NK-92 (cell line): ENCODE measurements around the gene SUN1.
"Not testable (repeated sequence)": the region's sequence is repeated elsewhere in the genome, so short reads cannot be mapped to it uniquely, and the experiment has no call there.

Source experiments
- DNase-seq: peaks from one replicate; lab custom pipeline; 2025; ENCODE audit not compliant: unreplicated experiment; lab: John Stamatoyannopoulos, UW

Gene SUN1

DNA sequence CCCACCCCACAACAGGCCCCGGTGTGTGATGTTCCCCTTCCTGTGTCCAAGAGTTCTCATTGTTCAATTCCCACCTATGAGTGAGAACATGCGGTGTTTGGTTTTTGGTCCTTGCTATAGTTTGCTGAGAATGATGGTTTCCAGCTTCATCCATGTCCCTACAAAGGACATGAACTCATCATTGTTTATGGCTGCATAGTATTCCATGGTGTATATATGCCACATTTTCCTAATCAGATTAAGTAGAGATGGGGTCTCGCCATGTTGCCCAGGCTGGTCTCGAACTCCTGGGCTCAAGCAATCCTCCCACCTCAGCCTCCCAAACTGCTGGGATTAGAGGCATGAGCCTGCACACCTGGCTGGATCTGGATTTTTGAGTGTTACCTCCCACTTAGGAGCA lies 28.5 kb upstream of the SUN1 start:
- not testable (repeated sequence) for DNase-seq

DNA sequence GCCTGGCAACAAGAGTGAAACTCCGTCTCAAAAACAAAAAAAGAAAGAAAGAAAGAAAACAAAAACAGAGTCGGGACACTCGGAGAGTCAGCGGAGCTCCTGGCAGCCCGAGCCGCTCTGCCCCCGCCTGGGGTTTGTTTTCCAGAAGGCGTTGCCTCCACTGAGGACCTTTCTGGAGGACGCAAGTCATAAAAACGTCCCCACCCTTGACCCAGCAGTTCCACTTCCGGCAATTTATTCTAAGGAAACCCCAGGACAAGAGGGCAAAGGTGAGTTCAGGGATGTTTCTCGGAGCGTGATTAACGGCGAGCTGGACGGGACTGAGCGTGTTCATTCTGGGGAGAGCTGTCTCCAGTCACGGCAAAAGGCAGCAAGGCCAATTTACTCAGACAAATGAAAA lies 27.0 kb upstream of the SUN1 start:
- DNase-seq: no peak

DNA sequence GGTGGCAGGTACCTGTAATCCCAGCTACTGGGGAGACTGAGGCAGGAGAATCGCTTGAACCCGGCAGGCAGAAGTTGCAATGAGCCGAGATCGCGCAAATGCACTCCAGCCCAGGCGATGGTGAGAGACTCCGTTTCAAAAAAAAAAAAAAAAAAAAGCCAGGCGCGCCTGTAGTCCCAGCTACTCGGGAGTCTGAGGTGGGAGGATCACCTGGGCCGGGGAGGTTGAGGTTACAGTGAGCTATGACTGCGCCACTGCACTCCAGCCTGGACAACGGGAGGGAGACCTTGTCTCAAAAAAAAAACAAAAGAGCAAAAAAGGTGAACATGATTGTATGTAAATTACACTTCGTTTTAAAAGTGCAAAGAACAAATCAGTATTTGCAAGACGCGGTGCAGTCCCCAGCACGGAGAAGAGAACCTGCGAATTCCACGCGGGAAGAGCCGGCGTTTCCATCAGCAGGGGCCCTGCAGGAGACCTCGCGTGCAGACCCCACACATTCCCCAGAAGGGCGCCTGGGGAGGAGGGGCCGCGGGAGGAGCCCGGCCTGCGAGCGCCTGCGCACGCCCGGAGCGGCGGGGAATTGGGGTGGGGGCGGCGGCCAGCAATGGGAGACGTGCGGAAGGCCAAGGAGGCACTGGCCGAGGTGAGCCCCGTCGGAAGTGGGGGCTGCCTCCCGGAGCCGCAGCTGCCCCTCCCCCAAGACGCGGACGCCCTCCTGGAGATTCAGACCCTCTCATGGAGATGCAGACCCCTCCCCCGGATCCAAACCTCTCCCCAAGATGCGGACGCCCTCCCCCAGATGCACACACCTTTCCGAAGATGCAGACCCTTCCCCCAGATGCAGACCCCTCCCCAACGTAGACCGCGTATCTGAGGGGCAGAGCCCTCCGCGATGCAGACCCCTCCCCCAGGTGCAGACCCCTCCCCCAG lies 16.7 kb upstream of the SUN1 start:
- no peak for DNase-seq

DNA sequence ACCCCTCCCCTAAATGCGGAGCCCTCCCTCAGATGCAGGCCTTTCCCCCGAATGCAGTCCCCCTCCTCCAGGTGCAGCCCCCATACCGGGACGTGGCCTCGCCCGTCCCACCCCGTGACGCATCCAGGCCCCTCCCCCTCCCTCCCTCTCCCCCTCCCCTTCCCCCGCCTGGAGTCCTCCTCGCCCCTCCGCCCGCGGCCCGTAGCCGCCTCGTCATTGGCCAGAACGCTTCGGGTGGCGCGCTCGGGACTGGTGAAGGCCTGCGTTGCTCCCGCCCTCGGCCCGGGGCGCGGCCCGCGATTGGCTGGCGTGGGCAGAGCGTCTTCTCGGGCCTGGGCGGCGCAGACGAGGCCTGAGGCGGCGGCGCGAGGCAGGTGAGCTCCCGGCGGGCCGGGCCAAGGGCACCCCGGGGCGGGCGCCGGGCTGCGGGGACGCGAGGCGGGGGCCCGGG lies 16.0 kb upstream of the SUN1 start:
- DNase-seq: peak; percentile 59

DNA sequence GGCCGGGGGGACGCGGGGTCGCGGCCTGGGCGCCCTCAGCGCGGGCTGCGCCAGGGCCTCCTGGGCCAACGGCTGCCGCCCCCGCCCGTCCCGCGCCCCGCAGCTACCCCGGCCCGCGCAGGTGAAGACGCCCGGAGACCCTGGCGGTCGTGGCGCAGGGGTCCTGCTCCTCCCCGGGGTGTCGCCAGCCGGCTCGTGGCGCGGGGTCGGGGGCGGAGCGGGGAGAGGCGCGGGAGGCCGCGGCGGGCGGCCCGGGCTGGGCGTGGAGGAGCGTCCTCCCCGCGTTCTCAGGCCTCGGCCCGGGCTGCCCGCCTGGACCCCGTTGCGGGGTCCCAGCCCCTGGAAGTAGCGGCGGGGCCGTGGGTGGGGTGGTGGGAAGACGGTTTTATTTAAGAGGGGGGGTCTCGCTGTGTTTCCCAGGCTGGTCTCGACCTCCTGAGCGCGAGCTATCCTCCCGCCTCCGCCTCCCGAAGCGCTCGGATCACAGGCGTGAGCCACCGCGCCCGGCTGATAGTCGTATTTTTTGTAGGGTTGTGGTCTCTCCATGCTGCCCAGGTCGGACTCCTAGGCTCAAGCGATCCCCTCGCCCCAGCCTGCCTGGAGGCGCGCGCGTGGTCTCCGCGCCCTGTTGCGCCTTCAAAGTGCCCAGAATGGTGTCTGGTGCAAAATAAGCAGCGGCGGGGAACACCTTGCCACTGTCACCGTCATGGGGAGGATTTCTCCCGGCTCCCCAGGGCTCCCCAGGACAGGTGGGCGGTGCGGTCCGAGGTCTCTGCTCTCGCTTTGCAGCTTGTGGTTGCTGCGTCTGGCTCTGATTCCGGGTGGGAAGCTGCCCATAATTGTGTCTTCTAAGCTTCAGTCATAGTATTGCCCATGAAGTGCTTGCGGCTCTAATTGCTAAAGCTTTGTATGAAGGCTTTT lies 15.3 kb upstream of the SUN1 start:
- DNase-seq: no peak

DNA sequence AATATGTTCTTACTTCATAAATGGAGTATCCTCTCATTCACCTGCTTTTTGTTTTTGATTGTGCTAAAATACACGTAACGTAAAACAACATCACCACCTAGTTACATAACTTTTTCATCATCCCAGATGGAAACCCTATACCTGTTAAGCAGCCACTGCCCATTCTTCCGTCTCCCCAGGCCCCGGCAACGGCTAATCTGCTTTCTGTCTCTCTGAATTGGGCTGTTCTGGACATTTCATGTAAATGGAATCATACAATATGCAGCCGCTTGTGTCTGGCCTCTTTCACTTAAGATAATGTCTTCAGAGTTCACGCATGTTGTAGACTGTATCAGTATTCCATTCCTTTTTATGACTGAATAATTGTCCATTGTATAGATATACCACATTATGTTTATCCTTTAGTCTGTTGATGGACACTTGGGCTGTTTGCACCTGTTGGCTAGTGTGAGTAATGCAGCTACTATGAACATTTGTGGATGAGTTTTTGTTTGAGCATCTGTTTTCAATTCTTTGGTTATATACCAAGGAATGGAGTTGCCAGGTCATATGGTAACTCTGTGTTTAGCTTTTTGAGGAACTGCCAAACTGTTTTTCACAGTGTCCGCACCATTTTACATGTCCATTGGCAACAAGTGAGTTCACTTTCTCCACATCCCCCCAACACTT lies 14.1 kb upstream of the SUN1 start:
- DNase-seq: no peak

DNA sequence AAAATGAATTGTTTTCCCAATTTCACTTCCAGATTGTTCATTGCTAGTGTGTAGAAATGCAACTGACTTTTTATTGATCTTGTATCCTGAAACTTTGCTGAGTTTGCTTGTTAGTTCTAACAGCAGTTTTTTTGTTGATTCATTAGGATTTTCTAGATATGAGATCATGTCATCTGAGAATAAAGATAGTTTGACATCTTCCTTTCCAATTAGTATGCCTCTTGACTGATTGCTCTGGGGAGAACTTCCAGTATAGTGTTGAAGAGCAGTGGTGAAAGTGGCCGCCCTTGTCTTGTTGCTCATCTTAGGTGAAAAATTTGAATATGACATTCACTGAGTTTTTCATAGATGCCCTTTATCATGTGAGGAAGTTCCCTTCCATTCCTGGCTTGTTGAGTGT lies 11.9 kb upstream of the SUN1 start:
- DNase-seq: no peak

DNA sequence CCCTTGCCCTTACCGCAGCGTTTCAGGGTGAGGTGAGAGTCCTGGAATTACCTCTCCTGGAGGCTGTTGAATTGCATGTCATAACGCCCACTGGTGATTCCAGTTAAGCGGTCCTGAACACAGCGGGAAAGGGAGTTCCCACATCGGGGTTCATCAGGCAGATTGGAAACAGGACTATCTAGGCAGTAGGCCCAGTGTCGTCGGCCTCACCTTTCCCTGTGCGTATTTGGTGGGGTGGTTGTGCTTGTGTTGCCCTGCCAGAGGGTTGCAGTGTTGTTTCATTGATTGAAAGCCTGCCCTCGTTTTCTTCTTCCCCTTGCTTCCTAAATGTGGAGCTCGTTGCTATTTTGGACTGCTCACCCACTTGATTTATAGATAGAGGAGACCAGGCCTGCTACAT lies 10.6 kb upstream of the SUN1 start:
- DNase-seq: no peak

DNA sequence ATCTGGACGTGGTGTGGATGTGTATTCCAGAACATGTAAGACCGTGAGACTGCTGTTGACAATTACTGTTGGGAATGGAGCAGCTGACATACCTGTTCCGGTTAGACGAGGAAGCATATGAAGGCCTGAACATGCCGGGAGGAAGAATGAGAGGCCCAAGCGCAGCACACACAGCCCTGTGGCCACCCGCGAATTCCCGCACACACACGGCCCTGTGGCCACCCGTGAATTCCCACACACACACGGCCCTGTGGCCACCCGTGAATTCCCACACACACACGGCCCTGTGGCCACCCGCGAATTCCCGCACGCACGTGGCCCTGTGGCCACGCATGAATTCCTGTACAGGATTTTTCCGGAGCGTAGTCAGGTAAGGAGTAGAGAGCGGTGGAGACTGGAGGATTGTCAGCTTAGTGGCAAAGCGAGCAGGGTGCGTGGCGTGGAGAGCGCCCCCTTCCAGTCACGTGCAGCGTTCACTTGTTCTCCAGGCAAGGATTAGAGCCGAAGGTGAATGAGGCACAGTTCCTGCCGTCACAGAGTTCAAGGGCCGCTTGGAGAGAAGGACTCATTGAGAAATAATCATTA lies 9.5 kb upstream of the SUN1 start:
- DNase-seq: no peak

DNA sequence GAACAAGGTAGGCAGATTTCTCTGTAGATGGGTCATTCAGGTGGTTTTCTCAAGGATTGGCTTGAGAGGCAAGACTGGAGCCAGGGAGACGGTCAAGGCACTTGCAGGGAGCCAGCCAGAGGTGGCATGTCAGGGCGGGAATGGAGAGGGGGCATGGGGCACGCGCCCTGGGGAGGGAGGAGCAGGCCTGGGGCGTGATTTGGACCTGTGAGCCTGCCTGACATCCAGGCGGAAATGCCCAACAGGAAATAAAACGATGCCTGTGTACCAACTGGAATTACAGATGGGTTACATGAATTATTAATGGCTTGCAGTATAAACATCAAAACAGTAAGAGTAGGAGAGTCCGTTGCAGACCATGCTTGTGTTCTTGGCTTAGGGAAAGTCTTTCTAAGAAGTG lies 8.6 kb upstream of the SUN1 start:
- no peak for DNase-seq

DNA sequence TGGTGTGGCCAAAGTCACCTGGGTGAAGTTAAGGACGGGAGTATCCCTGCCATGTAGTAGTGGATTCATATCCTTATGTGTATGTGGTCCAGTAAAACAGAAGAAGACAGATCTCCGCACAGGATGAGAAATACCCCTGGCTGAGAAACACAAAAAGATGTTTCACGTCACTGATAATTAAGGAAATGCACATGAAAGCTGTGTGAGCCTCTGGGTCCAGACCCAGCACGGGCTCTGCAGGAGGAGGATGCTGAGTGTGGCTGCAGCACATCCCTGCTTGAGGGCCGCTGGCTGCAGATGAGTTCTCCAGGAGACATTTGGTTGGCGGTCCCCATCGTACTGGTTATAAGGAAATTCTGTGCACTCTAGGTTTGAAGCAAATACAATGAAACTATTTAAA lies 8.2 kb upstream of the SUN1 start:
- no peak for DNase-seq

DNA sequence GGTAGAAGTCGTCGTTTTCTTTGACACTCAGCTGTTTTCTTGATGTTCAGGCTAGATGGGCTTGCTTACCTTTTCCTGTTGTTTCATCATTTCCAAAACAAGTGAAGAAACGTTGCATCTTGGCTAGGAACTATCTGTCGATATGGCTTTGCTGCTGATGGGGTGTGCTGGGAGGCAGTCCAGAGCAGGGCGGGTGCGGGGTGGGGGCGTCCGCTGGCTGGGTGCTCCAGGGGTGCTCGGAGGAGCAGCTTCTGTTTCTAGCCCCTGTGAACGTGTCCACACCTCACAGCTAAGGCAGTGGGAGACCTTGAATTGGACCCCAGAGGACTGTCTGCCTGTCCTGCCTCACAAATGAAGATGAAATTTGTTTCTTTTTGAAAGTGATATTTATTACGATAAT lies 7.6 kb upstream of the SUN1 start:
- DNase-seq: no peak

DNA sequence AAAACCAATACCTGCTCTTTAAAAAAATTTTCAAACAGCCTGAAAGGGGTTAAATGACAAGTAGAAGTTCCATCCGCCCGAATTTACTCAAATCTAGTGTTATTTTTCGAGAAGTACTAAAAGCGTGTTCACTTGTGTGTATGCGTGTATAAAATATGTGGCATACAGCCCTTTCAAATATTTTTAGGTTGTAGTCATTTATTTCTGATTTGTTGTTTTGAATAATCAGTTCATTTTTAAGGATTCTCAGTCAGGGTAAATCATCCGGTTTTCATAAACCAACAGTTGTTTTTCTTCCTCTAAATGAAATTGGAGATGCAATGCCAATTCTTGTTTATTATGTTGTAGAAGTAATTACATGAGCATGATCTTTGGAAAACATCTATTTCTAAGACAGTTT lies 6.9 kb upstream of the SUN1 start:
- no peak for DNase-seq

DNA sequence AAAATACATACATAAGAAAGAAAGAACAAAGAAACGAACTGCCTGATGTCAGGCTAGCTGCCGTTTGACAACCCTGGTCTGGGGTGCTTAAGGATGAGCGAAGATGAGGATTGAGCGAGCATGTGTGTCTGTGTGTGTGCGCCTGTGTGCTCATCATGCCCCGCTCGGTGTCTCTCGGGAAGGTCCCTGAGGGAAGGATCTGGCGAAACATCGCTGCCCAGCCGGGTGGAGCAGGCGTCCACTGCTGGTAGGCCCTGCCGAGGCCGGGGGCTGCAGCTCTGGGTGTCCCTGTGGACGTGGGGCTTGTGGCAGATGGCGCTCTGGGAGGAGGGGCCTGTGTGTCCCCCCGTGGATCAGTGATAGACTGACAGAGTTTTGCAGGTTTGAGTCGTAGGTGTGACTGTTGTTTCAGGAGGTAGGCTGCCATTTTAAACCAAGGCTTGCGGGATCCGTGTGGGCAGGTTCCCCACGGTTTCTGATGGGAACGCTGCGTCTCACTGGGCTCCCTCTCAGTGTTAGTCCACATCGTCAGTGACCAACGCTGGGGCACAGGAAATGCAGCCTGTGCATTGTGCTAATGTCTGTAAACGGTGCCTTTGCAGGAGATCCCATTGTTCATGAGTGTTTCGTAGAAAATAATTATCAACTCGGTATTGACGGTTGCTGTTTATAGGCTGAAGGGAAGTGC lies 5.9 kb upstream of the SUN1 start:
- no peak for DNase-seq

DNA sequence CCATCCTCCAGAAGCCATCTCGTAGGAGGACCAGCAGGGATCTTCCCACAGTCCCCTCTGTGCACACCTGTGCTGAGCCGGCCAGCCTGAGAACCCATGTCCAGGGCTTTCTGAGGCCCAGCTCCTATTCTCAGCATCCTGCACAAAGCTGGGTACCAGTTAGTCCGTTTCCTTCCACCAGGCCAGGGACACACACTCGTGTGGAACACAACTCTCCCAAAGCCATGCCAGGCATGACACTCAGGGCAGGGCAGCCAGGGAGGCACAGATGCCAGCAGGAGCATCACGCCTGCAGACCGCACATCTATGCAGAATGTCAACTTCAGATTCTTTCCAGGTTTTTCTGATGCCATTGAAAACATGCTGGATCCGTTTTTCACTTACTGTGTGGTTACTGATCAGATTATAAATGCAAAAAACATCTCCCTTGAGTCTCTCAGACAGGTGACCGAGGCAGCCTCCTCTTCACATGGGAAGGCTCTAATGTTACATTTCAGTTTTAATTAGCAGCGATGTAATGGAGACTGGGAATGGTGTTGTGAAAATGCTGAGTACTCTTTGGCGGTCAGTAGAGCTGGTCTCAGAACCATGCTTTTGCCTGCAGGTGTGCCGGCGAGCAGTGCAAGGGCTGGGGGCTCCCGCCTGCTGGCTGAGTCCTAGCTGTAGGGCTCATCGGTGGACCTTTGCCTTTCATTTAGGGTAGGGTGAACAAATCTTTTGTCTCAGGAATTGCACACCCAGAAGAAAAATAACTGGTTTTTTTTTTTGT lies 3.3 kb upstream of the SUN1 start:
- DNase-seq: no peak

DNA sequence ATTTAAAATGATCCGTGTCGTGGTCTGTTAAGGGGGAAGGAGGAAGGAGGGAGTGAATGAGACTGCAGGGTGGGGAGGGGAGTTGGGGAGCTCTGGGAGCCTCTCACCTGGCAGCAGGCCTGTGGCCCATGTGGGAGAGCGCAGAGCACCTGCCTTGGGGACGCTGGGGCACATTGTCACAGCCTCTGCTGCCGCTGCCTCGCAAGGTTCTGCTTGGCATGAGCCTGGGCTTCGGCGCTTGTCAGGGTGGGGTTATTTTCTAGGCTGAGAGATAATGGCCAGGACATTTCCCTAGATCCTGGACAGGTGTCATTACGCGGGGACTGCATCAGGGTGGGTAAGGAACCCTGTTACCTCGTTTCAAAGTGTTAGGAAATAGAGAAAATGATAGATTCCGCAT lies 2.2 kb upstream of the SUN1 start:
- no peak for DNase-seq

DNA sequence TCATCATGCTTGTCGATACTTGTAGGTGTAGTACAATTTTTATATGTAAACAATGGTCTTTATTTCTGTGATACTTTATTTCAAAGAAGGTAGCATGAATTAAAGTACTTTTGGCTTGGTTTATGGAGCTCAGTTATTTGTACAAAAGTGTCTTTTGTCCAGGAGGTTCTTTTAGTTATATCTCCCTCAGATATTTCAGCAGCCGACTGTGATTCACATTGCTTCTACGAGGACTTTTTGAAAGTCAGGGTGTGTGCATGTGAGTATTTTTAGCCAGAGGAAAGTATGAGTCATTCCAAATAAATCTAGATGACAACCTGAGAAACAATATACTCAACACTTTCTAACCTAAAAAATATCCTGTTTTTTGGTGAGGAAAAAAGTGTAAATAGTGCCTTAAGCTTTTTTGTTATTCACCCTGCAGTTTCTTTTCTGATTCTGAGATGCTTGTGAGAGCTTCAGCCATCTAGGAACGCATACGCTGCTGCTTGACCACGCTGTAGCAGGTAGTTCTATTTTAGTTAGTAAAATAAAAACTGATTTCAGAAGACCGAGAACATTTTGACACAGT lies 595 bp upstream of the SUN1 start:
- no peak for DNase-seq

DNA sequence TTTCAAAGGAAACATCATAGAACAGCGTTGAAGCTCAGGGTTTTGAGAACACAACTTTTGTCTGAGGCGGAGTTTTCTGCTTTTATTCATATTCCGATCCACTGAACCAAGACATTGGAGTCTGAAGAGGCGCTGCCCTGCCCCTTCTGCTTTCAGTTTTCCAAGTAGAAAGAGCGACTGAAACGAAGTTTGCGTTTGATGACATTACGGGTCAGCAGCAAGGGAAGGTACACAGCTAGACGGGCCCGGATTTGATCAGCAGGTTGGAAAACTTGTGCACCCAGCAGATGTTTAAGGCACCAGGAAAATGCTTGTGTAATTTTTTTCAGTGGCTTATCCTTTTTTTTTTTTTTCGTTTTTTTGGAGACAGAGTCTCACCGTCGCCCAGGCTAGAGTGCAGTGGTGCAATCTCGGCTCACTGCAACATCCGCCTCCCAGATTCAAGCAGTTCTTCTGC lies 720 bp downstream of the SUN1 start:
- DNase-seq: no peak

DNA sequence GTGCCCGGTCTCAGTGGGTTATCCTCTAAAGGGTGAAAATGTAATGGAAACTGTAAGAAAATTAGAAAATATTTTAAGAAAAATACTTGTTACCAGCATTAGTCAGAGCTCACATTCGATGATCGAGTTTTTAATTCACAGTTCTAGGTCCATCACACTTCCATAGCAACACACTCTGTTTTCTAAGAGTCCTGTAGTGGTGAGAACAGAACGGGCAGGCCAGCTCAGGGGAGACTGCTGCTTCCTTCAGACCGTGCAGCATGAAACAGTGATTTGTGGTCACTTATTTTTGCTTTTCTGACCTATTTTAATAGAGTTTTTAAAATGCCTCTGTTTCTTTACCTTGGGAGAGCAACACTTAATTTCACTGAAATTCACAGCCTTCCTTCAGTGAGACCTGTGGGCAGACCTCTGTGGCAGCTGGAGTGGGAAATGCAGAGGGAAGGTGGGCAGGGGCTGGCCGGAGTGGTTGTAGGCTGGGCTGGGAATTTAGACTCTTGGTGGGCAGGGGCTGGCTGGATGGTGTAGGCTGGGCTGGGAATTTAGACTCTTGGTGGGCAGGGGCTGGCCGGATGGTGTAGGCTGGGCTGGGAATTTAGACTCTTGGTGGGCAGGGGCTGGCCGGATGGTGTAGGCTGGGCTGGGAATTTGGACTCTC lies 1.5 kb downstream of the SUN1 start:
- no peak for DNase-seq
